Measurements from ENCODE around the gene NPHP4. TPM values are rescaled to one million over a fixed set of nuclear protein-coding genes. Genes with fewer than 3 reads are reported as not detected.

The NPHP4 gene
- total RNA-seq, 1 donor from 2014 or later = 18.0 TPM

- intact Hi-C loops (cut with DNase I) = loop anchor here (10.0 kb wide), 1 partner anchor 1495 kb away; no protein-coding TSS in a partner anchor
- DNase-seq (ENCODE audit: low spot score) (no peak), ATAC-seq (no peak)
These were observed 112.8 kb downstream of the NPHP4 start for GRCh38 chr1:5879421-5879820.

DNA sequence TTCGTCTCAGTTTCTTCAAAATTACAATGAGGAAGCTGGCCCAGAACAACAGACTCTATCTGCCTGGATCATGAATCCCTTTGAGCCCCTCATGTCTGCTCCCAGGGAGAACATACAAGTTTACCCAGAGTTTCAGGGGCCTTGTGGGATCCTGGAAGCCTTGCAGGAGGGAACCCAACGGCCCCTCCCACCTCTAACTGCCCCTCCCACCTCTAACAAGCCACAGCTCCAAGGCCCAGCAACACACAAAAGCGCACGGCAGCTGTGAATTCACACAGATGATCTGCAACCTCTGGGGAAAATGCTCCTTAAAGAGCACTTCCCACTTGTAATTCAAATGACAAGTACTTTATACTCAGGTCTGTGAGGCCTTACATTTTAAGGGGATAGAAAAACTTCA, 113.3 kb downstream of the NPHP4 start:
- ATAC-seq = no peak
- DNase-seq (ENCODE audit: low spot score) = no peak
- intact Hi-C loops (cut with DNase I) = loop anchor here (10.0 kb wide), 1 partner anchor 1494 kb away; no protein-coding TSS in a partner anchor

DNA sequence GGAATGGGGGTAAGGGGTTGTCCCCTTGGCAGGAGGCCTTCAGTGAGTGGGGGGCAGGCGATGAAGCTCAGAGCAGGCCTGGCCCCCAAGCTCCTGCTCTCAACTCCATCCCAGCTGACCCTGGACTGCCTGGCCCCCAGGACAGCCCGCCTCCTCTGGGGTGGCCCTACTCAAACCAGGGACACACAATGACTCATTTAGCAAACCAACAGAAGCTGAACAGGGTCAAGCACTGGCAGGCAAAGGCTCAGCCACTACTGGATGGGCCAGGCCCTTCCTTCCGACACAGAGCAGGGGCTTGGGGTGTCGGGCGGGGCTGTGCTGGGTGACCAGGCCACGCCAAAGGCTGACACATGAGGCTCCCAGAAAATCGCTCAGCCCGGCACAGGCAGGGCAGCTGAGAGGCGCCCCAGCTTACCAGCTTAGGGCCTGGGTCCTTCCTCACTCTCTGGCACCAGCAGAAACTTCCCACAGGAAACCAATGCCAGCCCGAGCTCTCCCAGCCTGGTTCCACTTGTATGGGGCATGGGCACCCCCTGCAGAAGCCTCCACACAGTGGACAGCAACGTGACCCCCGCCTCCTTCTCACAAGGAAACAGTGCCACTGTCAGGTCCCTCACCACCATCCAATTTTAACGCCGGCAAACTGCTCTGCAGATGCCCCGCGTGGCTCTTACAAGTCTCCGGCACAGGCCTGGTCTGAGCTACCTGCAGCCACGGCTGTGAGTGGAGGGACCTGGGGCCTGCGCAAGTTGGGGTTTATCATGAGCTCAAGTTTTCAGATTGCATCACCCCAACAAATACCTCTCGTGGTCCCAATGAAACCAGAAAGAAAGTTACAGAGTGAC, 114.3 kb downstream of the NPHP4 start:
- intact Hi-C loops (cut with DNase I) = loop anchor here (10.0 kb wide), 1 partner anchor 1493 kb away; no protein-coding TSS in a partner anchor
- ATAC-seq (no peak), DNase-seq (ENCODE audit: low spot score) (no peak)

- DNase-seq (ENCODE audit: low spot score) (no peak), ATAC-seq (no peak)
- intact Hi-C loops (cut with DNase I) = loop anchor here (10.0 kb wide), 1 partner anchor 1492 kb away; no protein-coding TSS in a partner anchor
These were observed 115.2 kb downstream of the NPHP4 start for GRCh38 chr1:5877001-5877400.

DNA sequence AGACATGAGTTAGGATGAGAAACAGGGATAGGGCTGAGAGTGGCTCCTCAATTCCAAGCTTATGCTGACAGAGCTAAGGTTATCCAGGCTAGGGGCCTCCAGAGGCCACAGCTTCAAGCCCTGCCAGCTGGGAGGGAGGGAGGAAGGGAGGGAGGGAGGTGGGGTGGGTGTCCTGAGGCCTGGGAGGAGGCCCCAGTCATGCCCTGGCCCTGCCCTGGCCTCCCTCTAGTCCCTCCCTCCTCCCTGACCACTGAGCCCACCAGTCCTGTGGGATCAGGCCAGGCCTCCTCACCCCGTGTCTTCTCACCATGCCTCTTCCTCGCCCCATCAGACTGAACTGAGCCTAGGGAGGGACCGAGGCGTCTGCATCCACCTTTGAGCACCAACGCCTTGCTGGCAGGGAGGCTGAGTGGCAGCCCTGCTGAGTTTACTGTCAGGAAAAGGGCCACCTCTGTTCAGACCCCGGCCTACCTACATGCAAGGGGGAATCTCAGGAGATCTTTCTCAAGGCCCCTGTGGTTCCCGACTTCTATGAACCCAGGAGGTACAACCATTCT, 116.1 kb downstream of the NPHP4 start:
- ATAC-seq = no peak
- intact Hi-C loops (cut with DNase I) = loop anchor here (10.0 kb wide), 1 partner anchor 1491 kb away; no protein-coding TSS in a partner anchor

GRCh38 chr1:5875345-5875910, 116.8 kb downstream of the NPHP4 start:
- DNase-seq (ENCODE audit: low spot score) (no peak), ATAC-seq (no peak)
- intact Hi-C loops (cut with DNase I) = loop anchor here (10.0 kb wide), 1 partner anchor 1491 kb away; no protein-coding TSS in a partner anchor

More for the DNA sequence above, 116.1 kb downstream of the NPHP4 start:
- no peak for DNase-seq (ENCODE audit: low spot score)

DNA sequence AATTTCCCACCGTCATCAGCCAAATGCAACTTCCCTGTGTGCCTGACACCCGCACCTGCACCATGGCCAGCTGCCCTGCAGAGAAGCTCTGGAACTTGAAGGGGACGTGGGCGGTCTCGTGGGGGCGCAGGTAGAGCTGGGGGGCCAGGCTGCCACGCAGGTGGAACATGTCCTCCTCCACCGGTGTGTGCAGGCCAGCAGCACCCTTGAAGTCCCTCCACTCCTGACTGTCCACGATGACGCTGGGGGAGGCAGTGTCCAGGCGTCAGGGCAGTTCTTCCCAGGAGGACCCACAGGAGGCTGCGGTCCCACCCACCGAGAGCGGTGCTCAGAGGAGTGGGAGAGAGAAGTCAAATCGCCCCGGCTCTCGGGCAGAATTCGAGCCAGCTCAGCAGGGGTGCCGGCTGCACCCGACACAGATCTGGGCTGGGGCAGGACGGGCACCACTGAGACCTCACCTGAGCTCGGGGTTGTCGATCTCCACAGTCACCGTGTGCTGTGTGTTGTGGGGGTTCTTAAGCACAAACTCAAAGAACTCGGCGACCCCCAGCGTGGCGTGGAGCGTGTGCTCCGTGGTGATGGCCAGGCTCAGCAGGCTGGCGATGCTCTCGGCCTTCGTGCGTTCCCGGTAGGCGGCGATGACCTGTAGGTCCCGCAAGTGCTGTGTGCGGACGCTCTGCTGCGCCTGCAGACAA, 117.7 kb downstream of the NPHP4 start:
- no peak for DNase-seq (ENCODE audit: low spot score)
- intact Hi-C loops (cut with DNase I) = loop anchor here (10.0 kb wide), 1 partner anchor 1490 kb away; no protein-coding TSS in a partner anchor
- ATAC-seq = no peak

DNA sequence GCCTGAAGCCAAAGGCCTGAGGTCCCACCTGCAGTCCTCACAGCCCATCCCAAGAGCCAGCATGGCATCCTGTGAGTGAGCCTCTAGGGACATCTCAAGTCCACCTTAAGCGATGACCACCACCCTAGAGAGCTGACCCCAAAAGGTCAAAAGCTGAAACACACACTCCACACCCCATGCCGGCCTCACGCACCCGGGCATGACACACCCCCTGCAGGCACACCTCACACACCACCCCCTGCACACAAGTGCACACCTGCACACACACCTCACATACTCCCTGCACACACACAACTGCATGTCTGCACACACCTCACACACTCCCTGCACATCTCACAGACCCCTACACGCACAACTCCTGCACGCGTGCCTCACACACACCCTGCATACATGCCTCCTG, 118.7 kb downstream of the NPHP4 start:
- DNase-seq (ENCODE audit: low spot score) (no peak), ATAC-seq (no peak)
- intact Hi-C loops (cut with DNase I) = loop anchor here (10.0 kb wide), 1 partner anchor 1489 kb away; no protein-coding TSS in a partner anchor

DNA sequence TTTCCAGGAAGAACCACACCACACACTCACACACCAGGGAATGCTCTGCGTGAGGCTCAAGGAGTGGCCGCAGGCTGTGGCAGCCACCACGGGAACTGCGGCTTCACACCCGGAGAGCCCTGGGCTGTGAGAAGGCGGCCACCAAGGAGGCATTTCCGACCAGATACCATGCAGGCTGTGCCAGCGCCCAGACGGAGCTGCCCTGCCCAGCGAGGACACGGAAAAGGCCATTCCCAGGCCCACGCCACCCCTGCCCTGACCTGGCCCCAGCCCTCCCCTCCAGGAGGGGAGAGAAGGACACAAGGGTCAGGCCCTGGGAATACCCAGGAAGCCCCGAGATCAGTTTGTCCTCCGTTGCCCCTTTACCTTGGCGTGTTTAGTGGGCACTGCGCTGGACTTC, 119.3 kb downstream of the NPHP4 start:
- intact Hi-C loops (cut with DNase I) = loop anchor here (10.0 kb wide), 1 partner anchor 1488 kb away; no protein-coding TSS in a partner anchor
- ATAC-seq = no peak

DNA sequence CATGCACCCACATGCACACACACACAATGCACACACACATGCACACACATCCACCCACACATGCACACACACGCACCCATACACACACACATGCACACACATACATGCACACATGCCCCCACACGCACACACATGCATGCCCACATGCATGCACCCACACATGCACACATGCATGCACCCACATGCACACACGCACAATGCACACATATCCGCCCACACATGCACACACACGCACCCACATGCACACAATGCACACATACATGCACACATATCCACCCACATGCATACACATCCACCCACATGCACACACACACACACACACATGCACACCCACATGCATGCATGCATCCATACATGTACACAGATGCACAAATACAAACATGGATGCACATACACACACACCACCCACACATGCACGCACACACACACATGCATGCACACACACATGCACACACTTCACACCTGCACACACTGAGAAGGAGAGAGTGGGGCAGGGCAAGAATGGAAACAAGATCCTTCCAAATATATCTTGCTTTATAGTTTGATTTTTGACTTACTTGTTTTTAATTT, 123.2 kb downstream of the NPHP4 start:
- intact Hi-C loops (cut with DNase I) = no loop called here
- DNase-seq (ENCODE audit: low spot score) (no peak), ATAC-seq (no peak)

More for the DNA sequence above, 119.3 kb downstream of the NPHP4 start:
- DNase-seq (ENCODE audit: low spot score) = no peak

DNA sequence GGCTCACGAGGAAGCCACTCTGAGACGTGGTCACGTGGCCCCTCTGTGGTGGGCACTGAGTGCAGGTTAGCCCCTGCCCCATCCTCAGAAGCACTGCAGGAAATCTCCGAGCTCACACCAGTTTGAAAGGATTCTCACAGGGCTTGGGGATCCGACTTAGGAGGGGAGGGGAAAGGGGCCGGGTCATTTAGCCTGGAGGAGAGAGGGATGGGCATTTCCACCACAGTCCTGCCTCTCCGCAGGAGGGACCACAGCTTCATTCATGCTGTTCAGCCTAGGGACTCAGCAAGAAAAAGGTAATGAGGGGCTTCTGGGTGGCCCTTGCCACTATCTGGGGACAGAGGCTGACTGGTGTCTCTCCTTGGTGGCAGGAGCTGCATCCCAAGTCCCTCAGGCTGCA, 126.5 kb downstream of the NPHP4 start:
- ATAC-seq = no peak

GRCh38 chr1:5865056-5865455, 127.2 kb downstream of the NPHP4 start:
- DNase-seq (ENCODE audit: low spot score) = no peak
- intact Hi-C loops (cut with DNase I) = no loop called here
- no peak for ATAC-seq

More for the DNA sequence above, 126.5 kb downstream of the NPHP4 start:
- intact Hi-C loops (cut with DNase I) = no loop called here
- no peak for DNase-seq (ENCODE audit: low spot score)

DNA sequence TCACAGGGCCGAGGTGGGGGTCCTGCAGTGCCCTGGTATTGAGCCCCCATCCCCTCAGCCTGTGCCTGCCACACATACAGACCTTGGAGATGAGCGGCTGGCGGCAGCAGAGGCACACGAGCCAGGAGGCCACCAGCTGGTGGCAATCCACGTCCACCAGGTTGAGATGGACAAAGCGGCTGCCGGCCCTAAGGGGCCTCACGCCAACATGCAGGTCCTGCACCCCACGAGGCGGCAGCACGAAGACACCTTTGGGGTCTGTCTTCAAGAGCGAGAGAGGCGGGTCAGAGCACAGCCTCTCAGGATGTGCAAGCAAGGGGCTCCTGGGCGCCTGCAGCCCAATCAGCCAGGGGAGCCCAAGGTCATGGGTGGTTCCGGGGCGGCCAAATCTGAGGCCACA, 128.0 kb downstream of the NPHP4 start:
- no peak for ATAC-seq
- intact Hi-C loops (cut with DNase I) = no loop called here

DNA sequence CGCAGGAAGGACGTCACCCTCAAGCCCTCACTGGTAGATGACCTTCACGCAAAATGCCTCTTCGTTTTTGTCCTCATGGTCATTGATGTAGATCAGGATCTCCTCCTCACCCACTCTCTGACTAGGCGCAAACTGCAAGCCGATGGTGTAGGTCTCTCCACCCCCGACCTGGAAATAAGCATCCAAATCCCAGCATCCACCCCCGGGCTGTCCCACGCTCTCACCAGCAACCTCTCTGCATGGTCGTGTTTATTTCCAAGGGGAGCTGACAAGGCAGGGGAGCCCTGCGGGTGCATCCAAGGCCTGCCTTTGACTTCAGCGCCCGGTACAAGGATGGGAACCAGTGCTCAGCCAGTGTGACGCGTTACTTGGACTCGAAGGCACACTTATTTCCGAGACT, 129.0 kb downstream of the NPHP4 start:
- ATAC-seq (no peak), DNase-seq (ENCODE audit: low spot score) (no peak)
- intact Hi-C loops (cut with DNase I) = no loop called here

More for the DNA sequence above, 128.0 kb downstream of the NPHP4 start:
- no peak for DNase-seq (ENCODE audit: low spot score)

DNA sequence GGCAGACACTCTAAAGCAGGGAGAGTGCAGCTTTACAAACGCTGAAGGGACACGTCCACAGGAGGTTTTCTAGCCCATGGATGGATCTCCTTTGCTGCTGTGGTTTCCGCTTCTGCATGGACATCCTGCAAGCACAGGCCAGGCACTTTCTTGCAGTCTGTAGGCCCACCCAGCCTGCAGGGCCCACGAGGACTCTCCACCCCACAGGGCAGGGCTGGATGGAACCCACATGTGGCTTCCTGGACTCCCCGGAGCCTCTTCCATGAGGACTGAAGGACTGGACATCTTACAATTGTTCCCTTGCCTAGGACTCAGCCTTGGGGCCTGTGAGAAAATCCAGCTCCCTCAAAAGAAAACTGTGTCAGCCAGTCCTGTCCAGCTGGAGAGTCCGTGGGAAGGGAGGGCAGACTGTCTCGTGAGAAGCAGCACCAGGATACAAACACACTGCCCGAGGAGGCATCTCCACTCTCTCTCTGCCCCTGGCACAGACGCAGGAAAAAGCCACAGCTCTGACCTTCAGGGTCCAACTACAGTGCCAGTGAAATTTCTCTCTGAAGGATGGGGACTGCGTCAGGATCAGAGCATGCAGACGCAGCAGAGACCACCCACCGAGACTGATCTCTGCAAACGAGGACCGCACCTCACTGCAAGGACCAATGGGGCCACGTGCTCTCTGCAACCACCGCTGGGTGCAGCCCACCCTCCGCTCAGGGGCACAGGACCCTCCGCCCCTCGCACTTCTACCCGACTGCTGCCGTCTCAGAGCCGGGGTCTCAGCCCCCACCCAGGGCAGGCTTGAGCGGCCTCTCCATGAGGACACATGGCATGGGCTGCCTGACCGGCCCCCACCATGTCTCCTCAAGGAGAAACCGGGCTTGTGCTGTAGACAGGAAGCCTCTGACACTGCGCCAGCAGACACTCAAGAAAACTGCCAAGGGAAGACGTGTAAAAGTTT, 130.1 kb downstream of the NPHP4 start:
- intact Hi-C loops (cut with DNase I) = no loop called here
- ATAC-seq = no peak

DNA sequence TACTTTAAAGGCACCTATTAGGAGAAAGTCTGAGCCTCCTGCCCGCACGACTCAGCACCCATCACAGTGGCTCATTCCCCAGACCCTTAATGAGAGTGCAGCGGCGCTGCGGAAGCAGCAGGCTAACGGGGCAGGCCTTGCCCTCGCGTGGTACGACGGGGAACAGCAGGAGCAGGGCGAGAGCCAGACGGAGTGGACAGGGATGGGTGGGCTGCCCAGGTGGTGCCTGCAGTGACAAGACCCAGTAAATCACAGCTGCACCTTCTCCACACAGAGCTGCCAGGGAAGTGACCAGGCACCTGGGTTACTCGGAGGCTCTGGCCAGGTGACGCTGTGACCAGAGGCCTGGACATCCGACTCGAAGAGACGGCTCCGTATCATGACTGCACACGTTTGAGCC, 131.9 kb downstream of the NPHP4 start:
- DNase-seq (ENCODE audit: low spot score) = no peak
- intact Hi-C loops (cut with DNase I) = no loop called here
- ATAC-seq = no peak

More for the DNA sequence above, 130.1 kb downstream of the NPHP4 start:
- no peak for DNase-seq (ENCODE audit: low spot score)

GRCh38 chr1:5859766-5860165, 132.5 kb downstream of the NPHP4 start:
- DNase-seq (ENCODE audit: low spot score) (no peak), ATAC-seq (no peak)
- intact Hi-C loops (cut with DNase I) = no loop called here

Data from sciatic nerve (tissue), 2 donors.